ENCODE data around the gene GABRG1.

DNA sequence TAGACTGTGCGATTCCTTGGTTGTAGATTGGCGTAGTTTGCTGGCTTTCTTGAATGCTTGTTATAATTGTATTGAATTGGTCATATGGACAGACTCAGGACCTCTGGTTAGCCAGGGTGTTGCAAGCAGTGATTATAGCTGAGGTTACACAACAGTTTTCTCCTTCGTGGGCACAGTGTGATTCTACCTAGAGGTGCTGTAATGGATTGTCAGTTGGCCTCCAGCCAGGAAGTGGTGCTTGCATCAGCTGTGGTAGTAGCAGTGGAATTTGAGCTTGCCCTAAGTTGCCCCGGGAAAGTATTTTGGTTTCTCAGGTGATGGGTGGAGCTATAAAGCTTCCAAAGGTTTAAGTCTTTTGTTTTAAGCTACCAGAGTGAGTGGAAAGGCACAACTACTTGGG is 23.1 kb upstream of the GABRG1 start:
- TF ChIP-seq, protein P1, sequence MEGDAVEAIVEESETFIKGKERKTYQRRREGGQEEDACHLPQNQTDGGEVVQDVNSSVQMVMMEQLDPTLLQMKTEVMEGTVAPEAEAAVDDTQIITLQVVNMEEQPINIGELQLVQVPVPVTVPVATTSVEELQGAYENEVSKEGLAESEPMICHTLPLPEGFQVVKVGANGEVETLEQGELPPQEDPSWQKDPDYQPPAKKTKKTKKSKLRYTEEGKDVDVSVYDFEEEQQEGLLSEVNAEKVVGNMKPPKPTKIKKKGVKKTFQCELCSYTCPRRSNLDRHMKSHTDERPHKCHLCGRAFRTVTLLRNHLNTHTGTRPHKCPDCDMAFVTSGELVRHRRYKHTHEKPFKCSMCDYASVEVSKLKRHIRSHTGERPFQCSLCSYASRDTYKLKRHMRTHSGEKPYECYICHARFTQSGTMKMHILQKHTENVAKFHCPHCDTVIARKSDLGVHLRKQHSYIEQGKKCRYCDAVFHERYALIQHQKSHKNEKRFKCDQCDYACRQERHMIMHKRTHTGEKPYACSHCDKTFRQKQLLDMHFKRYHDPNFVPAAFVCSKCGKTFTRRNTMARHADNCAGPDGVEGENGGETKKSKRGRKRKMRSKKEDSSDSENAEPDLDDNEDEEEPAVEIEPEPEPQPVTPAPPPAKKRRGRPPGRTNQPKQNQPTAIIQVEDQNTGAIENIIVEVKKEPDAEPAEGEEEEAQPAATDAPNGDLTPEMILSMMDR (IDR thresholded peaks at IDR 0.05) = no peak
- no peak for TF ChIP-seq POLR2A (IDR thresholded peaks at IDR 0.05)

Data from prostate gland (tissue), 2 donors.